ENCODE data around the gene GAB2. TPM values are rescaled to one million over a fixed set of nuclear protein-coding genes. Genes with fewer than 3 reads are reported as not detected.
"Not testable (repeated sequence)": the region's sequence is repeated elsewhere in the genome, so short reads cannot be mapped to it uniquely, and the experiment has no call there.

Gene GAB2
- total RNA-seq, 4 donors from 2014 or later: 18.0 to 42.4 (median 26.0) TPM

DNA sequence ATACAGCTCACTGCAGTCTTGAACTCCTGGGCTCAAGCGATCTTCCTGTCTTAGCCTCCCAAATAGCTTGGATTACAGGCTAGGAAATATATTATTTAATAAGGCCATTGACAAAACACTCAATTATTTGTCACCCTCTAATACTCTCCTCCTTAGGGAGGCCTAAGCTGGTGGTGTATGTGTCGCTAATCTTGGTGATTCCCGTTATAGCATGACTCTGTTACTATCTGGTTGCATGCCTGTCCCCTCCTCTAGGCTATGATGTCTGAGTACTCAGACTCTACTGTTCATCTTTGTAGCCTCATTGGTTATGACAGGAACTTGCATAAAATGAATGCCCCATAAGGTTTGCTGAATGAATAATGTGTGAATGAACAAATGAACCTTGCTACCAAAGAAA, 141.3 kb downstream of the GAB2 start:
- H3K9me3 ChIP-seq: peaks cover 0 to 9% (median 6%) of the 10 kb centered on the region in 4 donors
- H3K4me3 ChIP-seq: no peak overlapping the region
- H3K27me3 ChIP-seq: no peaks in the 10 kb centered on the region
- H3K27ac ChIP-seq (replicated peaks in 1 of 4): no peak overlapping the region
- 94% methylated on average over 3 of the region's 3 CpGs for WGBS
- peaks cover 0 to 6% (median 3%) of the 10 kb centered on the region in 4 donors for H3K4me1 ChIP-seq
- peaks cover 0 to 20% (median 11%) of the 10 kb centered on the region in 4 donors for H3K36me3 ChIP-seq
- no peak for DNase-seq (ENCODE audit: extremely low spot score)
- TF ChIP-seq POLR2A (IDR thresholded peaks at IDR 0.05; ENCODE audit: low read depth) (no peak), EP300 (IDR thresholded peaks at IDR 0.05) (no peak), POLR2AphosphoS5 (IDR thresholded peaks at IDR 0.05) (no peak)
- intact Hi-C loops (cut with DNase I): no loop called here

DNA sequence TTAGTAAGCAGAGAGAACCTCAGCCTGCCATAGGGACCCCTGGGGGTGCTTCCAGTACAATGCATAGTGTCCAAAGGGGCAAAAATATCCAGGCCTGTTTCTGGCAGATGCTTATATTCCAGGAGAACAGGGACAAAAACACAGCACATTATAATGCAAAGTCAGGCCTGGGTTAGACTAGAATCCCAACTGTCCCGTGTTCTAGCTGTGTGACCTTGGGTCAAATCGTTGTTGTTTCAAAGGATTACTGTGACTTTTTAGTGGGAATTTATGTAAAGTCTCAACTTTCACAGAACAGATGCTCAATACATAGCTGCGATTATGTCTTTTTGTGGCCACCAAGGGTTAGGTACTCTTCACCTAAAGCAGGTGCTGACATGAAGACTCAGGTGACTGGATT, 142.9 kb downstream of the GAB2 start:
- Histone ChIP-seq H3K27ac (replicated peaks in 1 of 4) (no peak overlapping the region), H3K36me3 (peaks cover 0 to 9% (median 2%) of the 10 kb centered on the region in 4 donors), H3K27me3 (no peaks in the 10 kb centered on the region), H3K9me3 (peaks cover 0 to 9% (median 6%) of the 10 kb centered on the region in 4 donors), H3K4me1 (peaks cover 2 to 7% (median 4%) of the 10 kb centered on the region in 4 donors), H3K4me3 (no peak overlapping the region)
- intact Hi-C loops (cut with DNase I): no loop called here
- WGBS: 92% methylated on average over 3 of the region's 3 CpGs
- no peak for DNase-seq (ENCODE audit: extremely low spot score)
- TF ChIP-seq EP300 (IDR thresholded peaks at IDR 0.05): no peak

DNA sequence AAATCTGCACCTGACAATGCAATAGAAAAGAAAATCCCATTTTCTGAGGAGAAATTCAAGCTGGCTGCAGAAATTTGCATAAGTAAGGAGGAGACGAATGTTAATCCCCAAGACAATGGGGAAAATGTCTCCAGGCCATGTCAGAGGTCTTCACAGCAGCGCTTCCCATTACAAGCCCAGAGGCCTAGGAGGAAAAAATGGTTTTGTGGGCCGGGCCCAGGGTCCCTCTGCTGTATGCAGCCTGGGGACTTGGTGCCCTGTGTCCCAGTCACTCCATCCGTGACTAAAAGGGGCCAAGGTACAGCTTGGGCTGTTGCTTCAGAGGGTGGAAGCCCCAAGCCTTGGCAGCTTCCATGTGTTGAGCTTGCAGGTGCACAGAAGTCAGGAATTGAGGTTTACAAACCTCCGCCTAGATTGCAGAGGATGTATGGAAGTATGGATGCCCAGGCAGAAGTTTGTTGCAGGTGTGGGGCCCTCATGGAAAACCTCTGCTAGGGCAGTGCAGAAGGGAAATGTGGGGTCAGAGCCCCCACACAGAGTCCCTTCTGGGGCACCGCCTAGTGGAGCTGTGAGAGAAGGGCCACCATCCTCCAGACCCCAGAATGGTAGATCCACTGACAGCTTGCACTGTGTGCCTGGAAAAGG, 144.9 kb downstream of the GAB2 start:
- 62% methylated on average over 3 of the region's 6 CpGs for WGBS
- H3K36me3 ChIP-seq; H3K4me3 ChIP-seq; DNase-seq (ENCODE audit: extremely low spot score); H3K27ac ChIP-seq (replicated peaks in 1 of 4); H3K27me3 ChIP-seq; H3K9me3 ChIP-seq; intact Hi-C loops (cut with DNase I): not testable (repeated sequence)
- H3K4me1 ChIP-seq: peaks cover 9 to 22% (median 15%) of the 10 kb centered on the region in 4 donors

DNA sequence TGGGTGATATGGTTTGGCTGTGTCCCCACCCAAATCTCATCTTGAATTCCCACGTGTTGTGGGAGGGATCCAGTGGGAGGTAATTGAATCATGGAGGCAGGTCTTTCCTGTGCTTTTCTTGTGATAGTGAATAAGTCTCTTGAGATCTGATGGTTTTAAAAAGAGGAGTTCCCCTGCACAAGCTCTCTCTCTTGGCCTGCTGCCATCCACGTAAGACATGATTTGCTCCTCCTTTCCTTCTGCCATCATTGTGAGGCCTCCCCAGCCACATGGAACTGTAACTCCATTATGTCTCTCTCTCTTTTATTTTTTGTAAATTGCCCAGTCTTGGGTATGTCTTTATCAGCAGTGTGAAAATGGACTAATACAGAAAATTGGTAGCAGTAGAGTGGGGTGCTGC, 145.8 kb downstream of the GAB2 start:
- intact Hi-C loops (cut with DNase I); H3K4me3 ChIP-seq; H3K9me3 ChIP-seq; DNase-seq (ENCODE audit: extremely low spot score); H3K27ac ChIP-seq (replicated peaks in 1 of 4); H3K36me3 ChIP-seq; H3K27me3 ChIP-seq: not testable (repeated sequence)
- peaks cover 12 to 28% (median 19%) of the 10 kb centered on the region in 4 donors for H3K4me1 ChIP-seq
- WGBS: 61% methylated on average over 2 of the region's 2 CpGs

DNA sequence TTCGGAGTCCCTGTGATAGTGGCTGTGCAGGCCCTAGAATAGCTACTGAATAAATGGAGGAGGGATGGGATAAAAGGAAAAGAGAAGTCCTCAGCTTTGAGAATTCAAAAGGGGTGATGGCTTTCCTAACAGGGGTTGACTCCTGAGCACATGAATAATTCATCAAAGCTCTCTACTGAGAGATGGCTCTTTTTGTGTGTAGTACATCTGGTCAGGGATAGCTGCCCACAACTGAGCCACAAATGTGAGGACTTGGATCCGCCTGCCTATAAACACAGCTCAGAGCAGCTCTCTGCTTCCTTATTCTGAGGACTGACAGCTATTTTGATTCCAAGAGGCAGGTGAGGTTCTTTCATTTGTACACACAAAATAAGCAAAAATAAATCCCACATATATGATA, 146.6 kb downstream of the GAB2 start:
- Histone ChIP-seq H3K9me3 (peaks cover 0 to 9% (median 6%) of the 10 kb centered on the region in 4 donors), H3K27ac (replicated peaks in 1 of 4) (no peak overlapping the region), H3K36me3 (peaks cover 0 to 9% (median 0%) of the 10 kb centered on the region in 4 donors), H3K27me3 (no peaks in the 10 kb centered on the region), H3K4me3 (no peak overlapping the region), H3K4me1 (peaks cover 15 to 31% (median 21%) of the 10 kb centered on the region in 4 donors)
- 91% methylated on average over 2 of the region's 2 CpGs for WGBS
- DNase-seq (ENCODE audit: extremely low spot score): no peak
- TF ChIP-seq POLR2AphosphoS5 (IDR thresholded peaks at IDR 0.05): no peak
- no peak for TF ChIP-seq POLR2A (IDR thresholded peaks at IDR 0.05; ENCODE audit: low read depth)
- TF ChIP-seq EP300 (IDR thresholded peaks at IDR 0.05): no peak
- intact Hi-C loops (cut with DNase I): no loop called here

DNA sequence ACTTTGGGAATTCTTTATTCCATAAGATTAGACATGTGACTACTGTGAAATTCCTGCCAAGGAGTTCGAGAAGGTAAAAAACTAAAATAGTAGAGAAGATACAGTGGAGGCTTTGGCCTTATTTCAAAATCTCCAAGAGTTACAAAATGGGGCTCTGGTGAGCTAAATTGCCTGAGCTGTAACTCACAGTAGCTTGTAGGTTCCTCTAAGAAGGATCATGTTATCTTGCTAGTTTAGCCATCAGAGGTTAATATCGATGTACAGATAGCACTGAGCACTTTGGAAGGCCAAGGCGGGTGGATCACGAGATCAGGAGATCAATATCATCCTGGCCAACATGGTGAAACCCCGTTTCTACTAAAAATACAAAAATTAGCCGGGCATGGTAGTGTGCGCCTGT, 147.8 kb downstream of the GAB2 start:
- Histone ChIP-seq H3K4me1 (peaks cover 15 to 31% (median 23%) of the 10 kb centered on the region in 4 donors), H3K9me3 (peaks cover 0 to 9% (median 6%) of the 10 kb centered on the region in 4 donors), H3K36me3 (peaks cover 0 to 9% (median 0%) of the 10 kb centered on the region in 4 donors), H3K27ac (replicated peaks in 1 of 4) (peak overlapping the region; percentile 22 to 72 (median 57)), H3K4me3 (no peak overlapping the region), H3K27me3 (no peaks in the 10 kb centered on the region)
- TF ChIP-seq POLR2A (IDR thresholded peaks at IDR 0.05; ENCODE audit: low read depth) (no peak), POLR2AphosphoS5 (IDR thresholded peaks at IDR 0.05) (no peak), EP300 (IDR thresholded peaks at IDR 0.05) (no peak)
- TF ChIP-seq, protein P1, sequence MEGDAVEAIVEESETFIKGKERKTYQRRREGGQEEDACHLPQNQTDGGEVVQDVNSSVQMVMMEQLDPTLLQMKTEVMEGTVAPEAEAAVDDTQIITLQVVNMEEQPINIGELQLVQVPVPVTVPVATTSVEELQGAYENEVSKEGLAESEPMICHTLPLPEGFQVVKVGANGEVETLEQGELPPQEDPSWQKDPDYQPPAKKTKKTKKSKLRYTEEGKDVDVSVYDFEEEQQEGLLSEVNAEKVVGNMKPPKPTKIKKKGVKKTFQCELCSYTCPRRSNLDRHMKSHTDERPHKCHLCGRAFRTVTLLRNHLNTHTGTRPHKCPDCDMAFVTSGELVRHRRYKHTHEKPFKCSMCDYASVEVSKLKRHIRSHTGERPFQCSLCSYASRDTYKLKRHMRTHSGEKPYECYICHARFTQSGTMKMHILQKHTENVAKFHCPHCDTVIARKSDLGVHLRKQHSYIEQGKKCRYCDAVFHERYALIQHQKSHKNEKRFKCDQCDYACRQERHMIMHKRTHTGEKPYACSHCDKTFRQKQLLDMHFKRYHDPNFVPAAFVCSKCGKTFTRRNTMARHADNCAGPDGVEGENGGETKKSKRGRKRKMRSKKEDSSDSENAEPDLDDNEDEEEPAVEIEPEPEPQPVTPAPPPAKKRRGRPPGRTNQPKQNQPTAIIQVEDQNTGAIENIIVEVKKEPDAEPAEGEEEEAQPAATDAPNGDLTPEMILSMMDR (IDR thresholded peaks at IDR 0.05): no peak
- intact Hi-C loops (cut with DNase I): no loop called here
- DNase-seq (ENCODE audit: extremely low spot score): no peak
- 89% methylated on average over 7 of the region's 7 CpGs for WGBS

DNA sequence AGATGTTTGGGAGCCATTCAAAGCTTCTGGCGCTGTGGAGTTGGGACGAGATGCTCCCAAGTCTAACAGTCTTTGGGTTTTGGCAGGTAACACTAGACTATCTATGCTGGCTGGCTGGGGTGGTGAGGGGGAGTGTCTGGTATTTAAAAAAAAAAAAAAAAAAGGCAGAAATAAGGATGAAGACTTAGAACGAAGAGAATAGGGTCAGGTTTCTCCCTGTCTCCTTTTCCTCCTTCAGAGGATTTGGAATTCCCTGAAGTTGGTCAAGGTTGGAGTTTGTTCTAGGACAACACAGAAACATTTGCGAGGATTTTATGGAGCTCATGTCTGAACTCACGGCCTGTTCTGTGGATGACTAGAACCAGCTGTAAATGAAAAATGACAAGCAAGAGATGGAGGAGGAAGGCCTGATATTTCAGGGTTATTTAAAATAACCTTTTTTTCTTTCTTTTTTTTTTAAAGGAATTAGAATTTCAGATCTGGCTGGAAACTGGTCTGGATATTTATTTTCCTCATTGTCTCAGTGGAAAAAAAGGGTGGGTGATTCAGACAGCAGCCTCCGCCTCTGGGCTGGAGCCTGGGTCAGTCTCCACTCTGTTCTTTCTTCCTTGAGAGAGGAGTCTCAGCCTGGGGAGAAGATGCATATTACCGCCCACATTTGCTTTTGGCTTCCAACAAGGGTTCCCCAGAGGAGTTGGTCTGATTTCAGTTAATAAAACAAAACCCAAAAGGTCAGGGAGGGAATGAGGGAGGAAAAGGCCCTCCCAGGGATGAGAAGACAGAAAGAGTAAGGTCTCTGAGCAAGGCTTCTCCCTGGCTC, 148.8 kb downstream of the GAB2 start:
- TF ChIP-seq POLR2AphosphoS5 (IDR thresholded peaks at IDR 0.05) (peak in 1 of 2 donors; percentile 35), POLR2A (IDR thresholded peaks at IDR 0.05; ENCODE audit: low read depth) (no peak)
- peak overlapping the region; percentile 22 to 72 (median 57) for H3K27ac ChIP-seq (replicated peaks in 1 of 4)
- H3K36me3 ChIP-seq: peaks cover 0 to 9% (median 0%) of the 10 kb centered on the region in 4 donors
- peaks cover 0 to 9% (median 6%) of the 10 kb centered on the region in 4 donors for H3K9me3 ChIP-seq
- intact Hi-C loops (cut with DNase I): no loop called here
- WGBS: 59% methylated on average over 7 of the region's 7 CpGs
- H3K4me3 ChIP-seq: no peak overlapping the region
- no peaks in the 10 kb centered on the region for H3K27me3 ChIP-seq
- no peak for DNase-seq (ENCODE audit: extremely low spot score)
- H3K4me1 ChIP-seq: peaks cover 15 to 31% (median 23%) of the 10 kb centered on the region in 4 donors
